Mesenchymal stem cell (in vitro differentiated cells and primary cell): ENCODE results near the gene GAK.

Experiments
- DNase-seq: peaks from one replicate; pipeline ENCODE4 v3.0.0-alpha.2; 2013
- H2AFZ ChIP-seq: one replicate; pipeline ENCODE4 v1.6.1; 2013; ENCODE audit warnings: low read depth, mild to moderate bottlenecking, control low read depth, inconsistent platforms, low read length, moderate library complexity
- H2AK5ac ChIP-seq: 2 replicates; pipeline ENCODE4 v1.6.1; 2013; ENCODE audit warnings: low read length, moderate library complexity, mild to moderate bottlenecking, inconsistent platforms; ENCODE audit not compliant: severe bottlenecking
- H2BK120ac ChIP-seq: one replicate; pipeline ENCODE4 v1.6.1; 2013; ENCODE audit warnings: low read depth, mild to moderate bottlenecking, inconsistent platforms, low read length, moderate library complexity
- H2BK12ac ChIP-seq, 2 experiments: one replicate each; pipeline ENCODE4 v1.6.1; 2013; ENCODE audit warnings: inconsistent platforms in 2 of 2, low read length in 2 of 2, mild to moderate bottlenecking in 2 of 2, moderate library complexity in 2 of 2, control low read depth in 1 of 2
- H2BK15ac ChIP-seq: one replicate; pipeline ENCODE4 v1.6.1; 2013; ENCODE audit warnings: mild to moderate bottlenecking, low read depth, inconsistent platforms; ENCODE audit not compliant: poor library complexity, severe bottlenecking
- H2BK5ac ChIP-seq: 2 replicates; pipeline ENCODE4 v1.6.1; 2013; ENCODE audit warnings: low read depth, mild to moderate bottlenecking, low read length, control low read depth, inconsistent platforms; ENCODE audit not compliant: poor library complexity, severe bottlenecking
- H3K14ac ChIP-seq, 2 experiments: one replicate each; pipeline ENCODE4 v1.6.1; 2013; ENCODE audit warnings: inconsistent platforms in 2 of 2, low read length in 2 of 2, control low read depth in 1 of 2, mild to moderate bottlenecking in 1 of 2, moderate library complexity in 1 of 2
- H3K18ac ChIP-seq, 2 experiments: one replicate each; pipeline ENCODE4 v1.6.1; 2013; ENCODE audit warnings: inconsistent platforms in 2 of 2, low read length in 2 of 2, control low read depth in 1 of 2, low read depth in 1 of 2, mild to moderate bottlenecking in 1 of 2
- H3K23ac ChIP-seq, 2 experiments: one replicate each; pipeline ENCODE4 v1.6.1; 2013; ENCODE audit warnings: inconsistent platforms in 2 of 2, low read length in 2 of 2, mild to moderate bottlenecking in 2 of 2, moderate library complexity in 2 of 2, control low read depth in 1 of 2
- H3K27ac ChIP-seq: 2 replicates; pipeline ENCODE4 v1.5.1; 2013; ENCODE audit warnings: mild to moderate bottlenecking, moderate library complexity, low read length, control low read depth, inconsistent platforms; ENCODE audit not compliant: poor library complexity, severe bottlenecking
- H3K27me3 ChIP-seq, 2 experiments: 2 replicates each; pipeline versions ENCODE4 v1.6.1 to v1.7.0; 2013; ENCODE audit warnings: low read length in 2 of 2, mild to moderate bottlenecking in 2 of 2, moderate library complexity in 2 of 2, control low read depth in 1 of 2, inconsistent platforms in 1 of 2; ENCODE audit not compliant: control insufficient read depth in 1 of 2, insufficient read depth in 1 of 2
- H3K36me3 ChIP-seq, 2 experiments: 2 replicates each; pipeline versions ENCODE4 v1.6.1 to v1.7.0; 2013; ENCODE audit warnings: low read length in 2 of 2, control low read depth in 1 of 2, inconsistent platforms in 1 of 2, low read depth in 1 of 2, mild to moderate bottlenecking in 1 of 2; ENCODE audit not compliant: insufficient read depth in 2 of 2, control insufficient read depth in 1 of 2
- H3K4ac ChIP-seq, 2 experiments: one replicate each; pipeline ENCODE4 v1.6.1; 2013; ENCODE audit warnings: inconsistent platforms in 2 of 2, low read length in 2 of 2, mild to moderate bottlenecking in 2 of 2, moderate library complexity in 2 of 2, control low read depth in 1 of 2, low read depth in 1 of 2
- H3K4me1 ChIP-seq: 2 replicates; pipeline ENCODE4 v1.6.1; 2013; ENCODE audit warnings: low read depth, low read length, control low read depth; ENCODE audit not compliant: control insufficient read depth, insufficient read depth
- H3K4me2 ChIP-seq: 2 replicates; pipeline ENCODE4 v1.6.1; 2013; ENCODE audit warnings: low read length, mild to moderate bottlenecking, inconsistent platforms; ENCODE audit not compliant: poor library complexity, severe bottlenecking
- H3K4me3 ChIP-seq, 2 experiments: 2 replicates each; pipeline versions ENCODE4 v1.5.1 to v1.7.0; 2013; ENCODE audit warnings: low read length in 2 of 2, mild to moderate bottlenecking in 2 of 2, control low read depth in 1 of 2, low read depth in 1 of 2; ENCODE audit not compliant: insufficient read depth in 1 of 2
- H3K79me1 ChIP-seq: replicated peaks from 2 replicates; pipeline ENCODE4 v1.6.1; 2013; ENCODE audit warnings: mild to moderate bottlenecking, control low read depth, low read length, inconsistent platforms; ENCODE audit not compliant: poor library complexity, severe bottlenecking
- H3K9ac ChIP-seq: 2 replicates; pipeline ENCODE4 v1.7.0; 2013; ENCODE audit warnings: mild to moderate bottlenecking, low read length, moderate library complexity
- H3K9me3 ChIP-seq: 2 replicates; pipeline ENCODE4 v1.7.0; 2013; ENCODE audit warnings: mild to moderate bottlenecking, low read length; ENCODE audit not compliant: control insufficient read depth
- H4K8ac ChIP-seq: one replicate; pipeline ENCODE4 v1.6.1; 2013; ENCODE audit warnings: inconsistent platforms, mild to moderate bottlenecking, low read length, moderate library complexity
- H4K91ac ChIP-seq: one replicate; pipeline ENCODE4 v1.6.1; 2013; ENCODE audit warnings: mild to moderate bottlenecking, low read length, inconsistent platforms
- WGBS: methylation state at CpG from one replicate; pipeline ENCODE4 v1.1.7; 2013; ENCODE audit warnings: mixed read lengths; 5-methylcytosine and 5-hydroxymethylcytosine counted together

The GAK gene

DNA sequence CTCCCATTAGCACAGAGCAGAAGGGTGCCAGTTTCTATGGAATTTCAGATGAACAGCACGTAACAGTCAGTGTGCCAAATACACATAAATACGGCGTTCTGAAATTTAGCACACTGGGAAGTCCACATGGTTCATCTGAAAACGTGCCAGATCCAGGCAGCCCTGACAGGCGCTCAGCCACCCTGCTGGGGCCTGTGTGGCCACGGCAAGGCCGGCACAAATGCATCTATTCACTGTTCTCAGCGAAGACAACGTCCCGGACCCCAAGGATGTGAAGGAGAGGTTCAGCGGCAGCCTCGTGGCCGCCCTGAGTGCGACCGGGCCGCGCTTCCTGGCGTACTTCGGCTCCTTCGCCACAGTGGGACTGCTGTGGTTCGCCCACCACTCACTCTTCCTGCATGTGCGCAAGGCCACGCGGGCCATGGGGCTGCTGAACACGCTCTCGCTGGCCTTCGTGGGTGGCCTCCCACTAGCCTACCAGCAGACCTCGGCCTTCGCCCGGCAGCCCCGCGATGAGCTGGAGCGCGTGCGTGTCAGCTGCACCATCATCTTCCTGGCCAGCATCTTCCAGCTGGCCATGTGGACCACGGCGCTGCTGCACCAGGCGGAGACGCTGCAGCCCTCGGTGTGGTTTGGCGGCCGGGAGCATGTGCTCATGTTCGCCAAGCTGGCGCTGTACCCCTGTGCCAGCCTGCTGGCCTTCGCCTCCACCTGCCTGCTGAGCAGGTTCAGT, 25.6 kb upstream of the GAK start:
- WGBS, result 97% methylated on average over 45 of the region's 45 CpGs
- no peak overlapping the region for H2BK5ac ChIP-seq

DNA sequence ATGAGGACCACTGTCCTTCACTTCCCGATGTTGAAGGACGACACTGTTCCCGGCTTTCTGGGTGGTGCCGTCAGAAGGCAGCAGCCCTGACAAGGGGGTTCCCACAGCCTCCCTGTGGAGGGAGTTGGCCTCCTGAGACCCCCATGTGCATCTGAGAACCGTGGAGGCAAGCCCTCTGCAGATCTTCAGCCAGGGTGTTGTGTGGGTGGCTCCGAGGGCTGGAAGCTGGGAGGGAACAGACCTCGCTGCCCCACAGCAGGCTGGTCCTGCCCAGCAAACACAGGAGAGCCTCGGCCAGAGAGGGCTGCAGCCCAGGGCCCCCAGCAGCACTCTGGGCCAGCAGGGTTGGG, 25.1 kb upstream of the GAK start:
- H3K9ac ChIP-seq, result no peak overlapping the region
- H2BK12ac ChIP-seq, result no peak overlapping the region
- no peak overlapping the region for H3K4ac ChIP-seq
- H2AK5ac ChIP-seq, result no peak overlapping the region
- no peak overlapping the region for H4K91ac ChIP-seq
- peaks cover 58 to 85% of the 10 kb centered on the region in 2 experiments for H3K36me3 ChIP-seq
- no peak overlapping the region for H3K18ac ChIP-seq
- H2BK120ac ChIP-seq, result no peak overlapping the region
- H2BK5ac ChIP-seq, result no peak overlapping the region
- no peaks in the 10 kb centered on the region for H3K9me3 ChIP-seq
- peaks cover 2% of the 10 kb centered on the region for H3K4me1 ChIP-seq
- H4K8ac ChIP-seq, result no peak overlapping the region
- H2BK15ac ChIP-seq, result no peak overlapping the region
- no peak for DNase-seq
- 87% methylated on average over 8 of the region's 8 CpGs for WGBS
- no peak overlapping the region for H3K4me2 ChIP-seq
- no peaks in the 10 kb centered on the region for H3K79me1 ChIP-seq
- no peak overlapping the region for H3K27ac ChIP-seq
- H3K27me3 ChIP-seq, result no peaks in the 10 kb centered on the region
- no peak overlapping the region for H3K4me3 ChIP-seq
- no peak overlapping the region for H3K14ac ChIP-seq
- H3K23ac ChIP-seq, result no peak overlapping the region
- H2AFZ ChIP-seq, result no peak overlapping the region

More for the DNA sequence above, 25.6 kb upstream of the GAK start:
- Histone ChIP-seq H4K91ac (no peak overlapping the region), H3K9ac (no peak overlapping the region), H4K8ac (no peak overlapping the region), H3K36me3 (peaks cover 62 to 85% of the 10 kb centered on the region in 2 experiments), H3K23ac (no peak overlapping the region), H2BK120ac (no peak overlapping the region), H2AFZ (no peak overlapping the region), H3K27me3 (no peaks in the 10 kb centered on the region), H3K9me3 (no peaks in the 10 kb centered on the region), H3K14ac (peak overlapping the region in 1 of 2 experiments; percentile 10), H3K27ac (no peak overlapping the region), H3K79me1 (no peaks in the 10 kb centered on the region), H3K4ac (no peak overlapping the region), H2AK5ac (no peak overlapping the region), H3K18ac (no peak overlapping the region), H3K4me3 (no peak overlapping the region), H3K4me1 (peaks cover 5% of the 10 kb centered on the region), H2BK15ac (no peak overlapping the region), H2BK12ac (no peak overlapping the region), H3K4me2 (no peak overlapping the region)
- DNase-seq, result no peak

DNA sequence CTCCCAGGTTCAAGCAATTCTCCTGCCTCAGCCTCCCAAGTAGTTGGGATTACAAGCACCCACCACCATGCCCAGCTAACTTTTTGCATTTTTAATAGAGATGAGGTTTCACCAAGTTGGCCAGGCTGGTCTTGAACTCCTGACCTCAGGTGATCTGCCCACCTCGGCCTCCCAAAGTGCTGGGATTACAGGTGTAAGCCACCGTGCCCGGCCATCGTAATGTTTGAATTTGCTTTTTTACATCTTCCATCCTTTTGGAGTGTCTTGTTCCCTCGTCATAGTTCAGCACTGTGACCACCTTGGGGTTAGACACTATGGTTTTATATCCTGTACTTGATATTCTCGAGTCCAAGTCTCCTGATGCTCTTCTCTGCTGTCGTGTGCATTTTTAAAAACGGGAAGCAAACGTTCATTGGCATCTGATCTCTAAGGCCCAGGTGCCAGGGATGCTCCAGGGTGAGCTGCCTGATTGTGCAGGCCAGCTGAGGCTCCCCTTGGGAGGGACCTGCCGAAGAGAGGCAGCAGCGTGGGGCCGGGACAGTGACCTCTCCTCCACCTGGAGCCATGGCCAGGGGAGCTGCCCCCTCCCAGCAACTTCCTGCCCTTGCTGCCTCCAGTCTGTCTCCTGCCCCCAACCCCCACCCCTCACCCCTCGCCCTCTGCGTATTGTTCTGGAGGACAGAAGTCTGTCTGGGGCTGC, 24.6 kb upstream of the GAK start:
- WGBS, result 85% methylated on average over 14 of the region's 14 CpGs
- no peak for DNase-seq
- Histone ChIP-seq H3K4ac (no peak overlapping the region), H3K79me1 (no peaks in the 10 kb centered on the region), H2AFZ (no peak overlapping the region), H2AK5ac (no peak overlapping the region), H3K27ac (no peak overlapping the region), H3K4me3 (no peak overlapping the region), H4K8ac (no peak overlapping the region), H3K4me1 (peaks cover 2% of the 10 kb centered on the region), H3K14ac (no peak overlapping the region), H3K23ac (no peak overlapping the region), H2BK12ac (no peak overlapping the region), H2BK15ac (no peak overlapping the region), H2BK5ac (no peak overlapping the region), H3K18ac (no peak overlapping the region), H3K4me2 (no peak overlapping the region), H3K36me3 (peaks cover 52 to 85% of the 10 kb centered on the region in 2 experiments), H2BK120ac (no peak overlapping the region), H3K9ac (no peak overlapping the region), H3K27me3 (no peaks in the 10 kb centered on the region), H3K9me3 (no peaks in the 10 kb centered on the region), H4K91ac (no peak overlapping the region)

DNA sequence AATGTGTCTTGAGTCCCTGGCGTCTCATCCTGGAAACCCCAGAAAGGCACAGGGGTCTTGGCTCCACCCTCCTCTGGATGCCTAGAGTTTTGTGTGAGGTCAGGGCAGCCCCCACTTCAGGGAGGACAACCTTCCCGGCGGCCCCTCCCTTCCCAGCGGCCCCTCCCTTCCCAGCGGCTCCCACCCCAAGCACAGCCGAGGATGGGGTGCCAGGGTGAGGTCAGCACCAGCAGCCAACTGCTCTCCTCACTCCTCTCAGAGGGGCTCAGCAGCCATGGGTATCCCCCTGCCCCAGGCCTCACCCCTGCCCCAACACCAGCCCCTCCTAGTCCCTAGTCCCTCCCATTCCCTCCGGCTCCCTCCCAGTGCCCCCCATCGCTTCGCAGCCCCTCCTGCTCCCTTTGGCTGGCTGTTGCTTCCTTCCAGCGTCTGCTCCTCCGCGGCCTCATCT, 23.8 kb upstream of the GAK start:
- H3K4me1 ChIP-seq, result peaks cover 2% of the 10 kb centered on the region
- no peaks in the 10 kb centered on the region for H3K9me3 ChIP-seq
- no peaks in the 10 kb centered on the region for H3K79me1 ChIP-seq
- H3K9ac ChIP-seq, result no peak overlapping the region
- H3K36me3 ChIP-seq, result peaks cover 48 to 83% of the 10 kb centered on the region in 2 experiments
- no peak overlapping the region for H4K8ac ChIP-seq
- H2BK15ac ChIP-seq, result no peak overlapping the region
- WGBS, result 94% methylated on average over 12 of the region's 12 CpGs
- H3K23ac ChIP-seq, result no peak overlapping the region
- no peak overlapping the region for H2AK5ac ChIP-seq
- H3K27me3 ChIP-seq, result no peaks in the 10 kb centered on the region
- no peak overlapping the region for H3K4me2 ChIP-seq
- H3K4me3 ChIP-seq, result no peak overlapping the region
- no peak overlapping the region for H3K4ac ChIP-seq
- H3K14ac ChIP-seq, result no peak overlapping the region
- DNase-seq, result no peak
- no peak overlapping the region for H3K18ac ChIP-seq
- no peak overlapping the region for H2AFZ ChIP-seq
- no peak overlapping the region for H2BK120ac ChIP-seq
- H2BK12ac ChIP-seq, result no peak overlapping the region
- no peak overlapping the region for H3K27ac ChIP-seq
- H4K91ac ChIP-seq, result no peak overlapping the region
- no peak overlapping the region for H2BK5ac ChIP-seq
